GM18867 (cell line): Measurements from ENCODE around the gene HIC2.
"Not testable (repeated sequence)": the region's sequence is repeated elsewhere in the genome, so short reads cannot be mapped to it uniquely, and the experiment has no call there.

Experiments used
- ATAC-seq: cut with Tn5 transposase; IDR thresholded peaks from one replicate; pipeline ENCODE4 v1.9.1; 2021; ENCODE audit warnings: mild to moderate bottlenecking, moderate library complexity; ENCODE audit not compliant: unreplicated experiment

The HIC2 gene

GRCh38 chr22:21490556-21490955 lies 73.4 kb downstream of the HIC2 start:
- not testable (repeated sequence) for ATAC-seq

GRCh38 chr22:21492271-21492670 lies 75.1 kb downstream of the HIC2 start:
- ATAC-seq = not testable (repeated sequence)

GRCh38 chr22:21493789-21494782 lies 76.9 kb downstream of the HIC2 start:
- ATAC-seq = not testable (repeated sequence)

GRCh38 chr22:21497984-21498383 lies 80.8 kb downstream of the HIC2 start:
- not testable (repeated sequence) for ATAC-seq

- not testable (repeated sequence) for ATAC-seq
Observed at GRCh38 chr22:21498489-21498888, 81.3 kb downstream of the HIC2 start.

- not testable (repeated sequence) for ATAC-seq
Observed at GRCh38 chr22:21499623-21500506, 82.7 kb downstream of the HIC2 start.
